Measurements from ENCODE around the gene PARVA. TPM values are rescaled to one million over a fixed set of nuclear protein-coding genes. Genes with fewer than 3 reads are reported as not detected.

Gene PARVA
- total RNA-seq, 2 experiments from 2014 or later, result not detected

DNA sequence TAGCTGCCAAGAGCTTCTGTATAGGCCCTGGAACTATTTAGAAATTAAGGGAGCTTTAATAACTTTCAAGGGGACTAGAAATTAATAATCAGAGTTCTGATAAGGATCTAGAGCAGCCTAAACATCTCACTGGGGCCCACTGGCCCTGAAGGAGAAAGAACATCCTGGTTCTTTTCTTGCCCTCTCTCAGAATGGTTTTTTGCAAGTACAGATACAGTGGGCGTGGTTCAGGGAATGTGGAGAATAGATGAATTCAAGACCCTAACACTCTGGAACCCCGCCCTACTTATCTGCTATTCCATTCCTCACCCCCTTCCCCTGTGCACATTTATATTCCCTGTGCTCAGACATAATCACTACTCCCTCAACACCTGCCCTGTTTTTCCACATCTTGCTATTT is 90.2 kb downstream of the PARVA start:
- H3K27ac ChIP-seq (ENCODE audit: low read depth, low read length, poor library complexity, severe bottlenecking), result no peak overlapping the region
- no peaks in the 10 kb centered on the region for H4K20me1 ChIP-seq (ENCODE audit: insufficient read depth, low read length)
- H3K79me2 ChIP-seq (ENCODE audit: insufficient read depth, low read depth, low read length), result no peaks in the 10 kb centered on the region
- no TSS peak for BruUV-seq (replicated peaks)
- no peaks in the 10 kb centered on the region for H3K4me1 ChIP-seq (ENCODE audit: insufficient read depth, low read length, poor library complexity, severe bottlenecking)
- intact Hi-C loops (cut with micrococcal nuclease; ENCODE audit: unreplicated experiment), result no loop called here
- POLR2A ChIA-PET, result no interaction called here
- H3K4me2 ChIP-seq (ENCODE audit: low read length), result no peak overlapping the region
- CTCF ChIA-PET (ENCODE audit: unreplicated experiment), result no interaction called here
- DNase-seq (ENCODE audit: low spot score), result no peak
- H3K9me2 ChIP-seq (ENCODE audit: insufficient read depth, low read length), result no peaks in the 10 kb centered on the region
- no peaks in the 10 kb centered on the region for H3K36me3 ChIP-seq (ENCODE audit: insufficient read depth, low read length)
- no peak overlapping the region for H3K4me3 ChIP-seq (ENCODE audit: low read depth, low read length, poor library complexity, severe bottlenecking)
- H3K9me3 ChIP-seq (ENCODE audit: low read length), result no peaks in the 10 kb centered on the region
- no peak overlapping the region for H2AFZ ChIP-seq (ENCODE audit: low read length)
- TF ChIP-seq, protein P1, sequence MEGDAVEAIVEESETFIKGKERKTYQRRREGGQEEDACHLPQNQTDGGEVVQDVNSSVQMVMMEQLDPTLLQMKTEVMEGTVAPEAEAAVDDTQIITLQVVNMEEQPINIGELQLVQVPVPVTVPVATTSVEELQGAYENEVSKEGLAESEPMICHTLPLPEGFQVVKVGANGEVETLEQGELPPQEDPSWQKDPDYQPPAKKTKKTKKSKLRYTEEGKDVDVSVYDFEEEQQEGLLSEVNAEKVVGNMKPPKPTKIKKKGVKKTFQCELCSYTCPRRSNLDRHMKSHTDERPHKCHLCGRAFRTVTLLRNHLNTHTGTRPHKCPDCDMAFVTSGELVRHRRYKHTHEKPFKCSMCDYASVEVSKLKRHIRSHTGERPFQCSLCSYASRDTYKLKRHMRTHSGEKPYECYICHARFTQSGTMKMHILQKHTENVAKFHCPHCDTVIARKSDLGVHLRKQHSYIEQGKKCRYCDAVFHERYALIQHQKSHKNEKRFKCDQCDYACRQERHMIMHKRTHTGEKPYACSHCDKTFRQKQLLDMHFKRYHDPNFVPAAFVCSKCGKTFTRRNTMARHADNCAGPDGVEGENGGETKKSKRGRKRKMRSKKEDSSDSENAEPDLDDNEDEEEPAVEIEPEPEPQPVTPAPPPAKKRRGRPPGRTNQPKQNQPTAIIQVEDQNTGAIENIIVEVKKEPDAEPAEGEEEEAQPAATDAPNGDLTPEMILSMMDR (conservative IDR thresholded peaks at IDR 0.05; ENCODE audit: low read length), result no peak
- TF ChIP-seq EZH2phosphoT487 (IDR thresholded peaks at IDR 0.05; ENCODE audit: borderline replicate concordance, low read depth, low read length), result no peak

DNA sequence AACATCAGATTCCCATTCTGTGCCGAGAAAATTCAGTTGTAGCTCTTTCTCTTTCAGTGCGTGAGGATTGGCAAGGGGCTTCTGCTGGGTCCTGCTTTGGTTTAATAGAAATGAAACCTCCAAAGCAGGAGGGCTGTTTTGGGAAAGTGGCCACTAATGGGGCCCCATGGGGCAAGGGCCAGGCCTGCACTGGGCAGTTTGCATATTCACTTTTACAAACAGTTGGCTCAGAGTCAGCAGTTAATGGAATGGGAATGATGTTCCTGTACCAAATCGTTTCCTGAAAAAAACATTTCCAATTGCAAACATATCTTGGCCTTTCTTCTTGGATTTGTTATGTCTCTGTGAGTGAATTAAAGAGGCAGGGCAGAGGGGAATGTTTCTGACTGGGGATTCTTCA is 92.1 kb downstream of the PARVA start:
- BruUV-seq (replicated peaks), result no TSS peak
- no peaks in the 10 kb centered on the region for H3K9me3 ChIP-seq (ENCODE audit: low read length)
- intact Hi-C loops (cut with micrococcal nuclease; ENCODE audit: unreplicated experiment), result no loop called here
- H3K27ac ChIP-seq (ENCODE audit: low read depth, low read length, poor library complexity, severe bottlenecking), result no peak overlapping the region
- no peak overlapping the region for H3K4me3 ChIP-seq (ENCODE audit: low read depth, low read length, poor library complexity, severe bottlenecking)
- H3K9me2 ChIP-seq (ENCODE audit: insufficient read depth, low read length), result no peaks in the 10 kb centered on the region
- no peaks in the 10 kb centered on the region for H4K20me1 ChIP-seq (ENCODE audit: insufficient read depth, low read length)
- ChIA-PET POLR2A (no interaction called here), CTCF (ENCODE audit: unreplicated experiment) (no interaction called here)
- no peaks in the 10 kb centered on the region for H3K36me3 ChIP-seq (ENCODE audit: insufficient read depth, low read length)
- no peak overlapping the region for H2AFZ ChIP-seq (ENCODE audit: low read length)
- H3K79me2 ChIP-seq (ENCODE audit: insufficient read depth, low read depth, low read length), result no peaks in the 10 kb centered on the region
- no peak for DNase-seq (ENCODE audit: low spot score)
- no peaks in the 10 kb centered on the region for H3K4me1 ChIP-seq (ENCODE audit: insufficient read depth, low read length, poor library complexity, severe bottlenecking)
- no peak for TF ChIP-seq EZH2phosphoT487 (IDR thresholded peaks at IDR 0.05; ENCODE audit: borderline replicate concordance, low read depth, low read length)
- TF ChIP-seq, protein P1 (conservative IDR thresholded peaks at IDR 0.05; ENCODE audit: low read length), result no peak
- H3K4me2 ChIP-seq (ENCODE audit: low read length), result no peak overlapping the region

- intact Hi-C loops (cut with micrococcal nuclease; ENCODE audit: unreplicated experiment), result no loop called here
- no peaks in the 10 kb centered on the region for H3K4me1 ChIP-seq (ENCODE audit: insufficient read depth, low read length, poor library complexity, severe bottlenecking)
- H3K79me2 ChIP-seq (ENCODE audit: insufficient read depth, low read depth, low read length), result no peaks in the 10 kb centered on the region
- no peak for DNase-seq (ENCODE audit: low spot score)
- H3K9me2 ChIP-seq (ENCODE audit: insufficient read depth, low read length), result no peaks in the 10 kb centered on the region
- BruUV-seq (replicated peaks), result no TSS peak
- ChIA-PET POLR2A (no interaction called here), CTCF (ENCODE audit: unreplicated experiment) (no interaction called here)
- H3K4me3 ChIP-seq (ENCODE audit: low read depth, low read length, poor library complexity, severe bottlenecking), result no peak overlapping the region
- TF ChIP-seq EZH2phosphoT487 (IDR thresholded peaks at IDR 0.05; ENCODE audit: borderline replicate concordance, low read depth, low read length), result no peak
- TF ChIP-seq, protein P1 (conservative IDR thresholded peaks at IDR 0.05; ENCODE audit: low read length), result no peak
- H3K27ac ChIP-seq (ENCODE audit: low read depth, low read length, poor library complexity, severe bottlenecking), result no peak overlapping the region
- H4K20me1 ChIP-seq (ENCODE audit: insufficient read depth, low read length), result no peaks in the 10 kb centered on the region
- no peak overlapping the region for H3K4me2 ChIP-seq (ENCODE audit: low read length)
- H3K9me3 ChIP-seq (ENCODE audit: low read length), result no peaks in the 10 kb centered on the region
- no peak overlapping the region for H2AFZ ChIP-seq (ENCODE audit: low read length)
- H3K36me3 ChIP-seq (ENCODE audit: insufficient read depth, low read length), result no peaks in the 10 kb centered on the region
Measured at GRCh38 chr11:12470236-12470635, 92.9 kb downstream of the PARVA start.
